HEK293 (cell line): Measurements from ENCODE around the gene MAPK12.

Source experiments
- EGR2 ChIP-seq: fragments of 450-650 bp; formaldehyde crosslinking; IDR thresholded peaks from 2 replicates; pipeline ENCODE4 v1.5.1; 2016; ENCODE audit warnings: low read depth, missing biosample characterization, missing genetic modification characterization
- RBAK ChIP-seq: fragments of 450-650 bp; formaldehyde crosslinking; IDR thresholded peaks from 2 replicates; pipeline ENCODE4 v1.5.1; 2016; ENCODE audit warnings: missing biosample characterization, missing genetic modification characterization
- SALL2 ChIP-seq: fragments of 450-650 bp; formaldehyde crosslinking; IDR thresholded peaks from 2 replicates; pipeline ENCODE4 v1.5.0; 2017; ENCODE audit warnings: missing biosample characterization, mild to moderate bottlenecking, missing genetic modification characterization, borderline replicate concordance
- ZFP41 ChIP-seq: fragments of 450-650 bp; formaldehyde crosslinking; IDR thresholded peaks from 2 replicates; pipeline ENCODE4 v1.5.1; 2016; ENCODE audit warnings: missing biosample characterization, missing genetic modification characterization, borderline replicate concordance
- ZNF501 ChIP-seq: fragments of 450-650 bp; formaldehyde crosslinking; IDR thresholded peaks from 2 replicates; pipeline ENCODE4 v1.5.1; 2016; ENCODE audit warnings: missing biosample characterization, missing genetic modification characterization
- ZNF561 ChIP-seq: fragments of 450-650 bp; IDR thresholded peaks from 2 replicates; pipeline ENCODE4 v1.5.1; 2018; ENCODE audit warnings: missing biosample characterization, missing genetic modification characterization, borderline replicate concordance
- TF ChIP-seq, protein P1 (sequence below): fragments of 450-650 bp; formaldehyde crosslinking; IDR thresholded peaks from 2 replicates; pipeline ENCODE4 v1.5.1; 2016; ENCODE audit warnings: missing biosample characterization, missing genetic modification characterization
- TF ChIP-seq, protein P2 (sequence below): fragments of 450-650 bp; formaldehyde crosslinking; IDR thresholded peaks from 2 replicates; pipeline ENCODE4 v1.5.1; 2016; ENCODE audit warnings: missing biosample characterization, missing genetic modification characterization
- TF ChIP-seq, protein P3 (sequence below): fragments of 450-650 bp; formaldehyde crosslinking; IDR thresholded peaks from 2 replicates; pipeline ENCODE4 v1.5.1; 2016; ENCODE audit warnings: missing biosample characterization, missing genetic modification characterization
- TF ChIP-seq, protein P4 (sequence below): sonication (generic); formaldehyde crosslinking; IDR thresholded peaks from 2 replicates; pipeline ENCODE4 v1.8.1; 2022; ENCODE audit warnings: mild to moderate bottlenecking, moderate library complexity, missing genetic modification reagents
- TF ChIP-seq, protein P5 (sequence below): fragments of 450-650 bp; formaldehyde crosslinking; IDR thresholded peaks from 2 replicates; pipeline ENCODE4 v1.5.1; 2016; ENCODE audit warnings: missing biosample characterization, missing genetic modification characterization

DNA sequence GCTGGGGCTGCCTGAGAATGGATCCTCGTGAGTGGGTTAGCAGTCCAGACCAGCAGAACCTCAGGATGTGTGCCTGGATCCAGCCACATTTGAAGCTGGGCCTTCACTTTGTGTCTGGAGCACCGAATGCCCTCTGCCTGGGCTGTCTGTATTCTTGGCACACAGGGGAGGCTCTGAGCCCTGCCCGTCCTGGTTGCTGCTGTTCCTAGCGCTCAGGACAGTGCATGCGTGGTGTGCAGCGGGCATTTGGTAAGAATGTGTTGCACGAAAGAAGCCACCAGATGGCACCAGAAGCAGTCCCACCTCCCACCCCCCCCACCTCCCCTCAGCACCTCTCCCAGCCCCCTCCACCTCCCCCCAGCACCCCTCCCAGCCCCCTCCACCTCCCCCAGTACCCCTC lies 12.8 kb upstream of the MAPK12 start:
- TF ChIP-seq, protein P1, sequence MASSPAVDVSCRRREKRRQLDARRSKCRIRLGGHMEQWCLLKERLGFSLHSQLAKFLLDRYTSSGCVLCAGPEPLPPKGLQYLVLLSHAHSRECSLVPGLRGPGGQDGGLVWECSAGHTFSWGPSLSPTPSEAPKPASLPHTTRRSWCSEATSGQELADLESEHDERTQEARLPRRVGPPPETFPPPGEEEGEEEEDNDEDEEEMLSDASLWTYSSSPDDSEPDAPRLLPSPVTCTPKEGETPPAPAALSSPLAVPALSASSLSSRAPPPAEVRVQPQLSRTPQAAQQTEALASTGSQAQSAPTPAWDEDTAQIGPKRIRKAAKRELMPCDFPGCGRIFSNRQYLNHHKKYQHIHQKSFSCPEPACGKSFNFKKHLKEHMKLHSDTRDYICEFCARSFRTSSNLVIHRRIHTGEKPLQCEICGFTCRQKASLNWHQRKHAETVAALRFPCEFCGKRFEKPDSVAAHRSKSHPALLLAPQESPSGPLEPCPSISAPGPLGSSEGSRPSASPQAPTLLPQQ (tag by site-specific recombination) = no peak
- TF ChIP-seq ZNF561 (tag by site-specific recombination) (no peak), ZNF501 (no peak), SALL2 (tag by site-specific recombination) (no peak), RBAK (tag by site-specific recombination) (no peak), EGR2 (tag by site-specific recombination) (no peak), ZFP41 (no peak)
- TF ChIP-seq, protein P2, sequence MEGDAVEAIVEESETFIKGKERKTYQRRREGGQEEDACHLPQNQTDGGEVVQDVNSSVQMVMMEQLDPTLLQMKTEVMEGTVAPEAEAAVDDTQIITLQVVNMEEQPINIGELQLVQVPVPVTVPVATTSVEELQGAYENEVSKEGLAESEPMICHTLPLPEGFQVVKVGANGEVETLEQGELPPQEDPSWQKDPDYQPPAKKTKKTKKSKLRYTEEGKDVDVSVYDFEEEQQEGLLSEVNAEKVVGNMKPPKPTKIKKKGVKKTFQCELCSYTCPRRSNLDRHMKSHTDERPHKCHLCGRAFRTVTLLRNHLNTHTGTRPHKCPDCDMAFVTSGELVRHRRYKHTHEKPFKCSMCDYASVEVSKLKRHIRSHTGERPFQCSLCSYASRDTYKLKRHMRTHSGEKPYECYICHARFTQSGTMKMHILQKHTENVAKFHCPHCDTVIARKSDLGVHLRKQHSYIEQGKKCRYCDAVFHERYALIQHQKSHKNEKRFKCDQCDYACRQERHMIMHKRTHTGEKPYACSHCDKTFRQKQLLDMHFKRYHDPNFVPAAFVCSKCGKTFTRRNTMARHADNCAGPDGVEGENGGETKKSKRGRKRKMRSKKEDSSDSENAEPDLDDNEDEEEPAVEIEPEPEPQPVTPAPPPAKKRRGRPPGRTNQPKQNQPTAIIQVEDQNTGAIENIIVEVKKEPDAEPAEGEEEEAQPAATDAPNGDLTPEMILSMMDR (tag by site-specific recombination) = no peak
- TF ChIP-seq, protein P3, sequence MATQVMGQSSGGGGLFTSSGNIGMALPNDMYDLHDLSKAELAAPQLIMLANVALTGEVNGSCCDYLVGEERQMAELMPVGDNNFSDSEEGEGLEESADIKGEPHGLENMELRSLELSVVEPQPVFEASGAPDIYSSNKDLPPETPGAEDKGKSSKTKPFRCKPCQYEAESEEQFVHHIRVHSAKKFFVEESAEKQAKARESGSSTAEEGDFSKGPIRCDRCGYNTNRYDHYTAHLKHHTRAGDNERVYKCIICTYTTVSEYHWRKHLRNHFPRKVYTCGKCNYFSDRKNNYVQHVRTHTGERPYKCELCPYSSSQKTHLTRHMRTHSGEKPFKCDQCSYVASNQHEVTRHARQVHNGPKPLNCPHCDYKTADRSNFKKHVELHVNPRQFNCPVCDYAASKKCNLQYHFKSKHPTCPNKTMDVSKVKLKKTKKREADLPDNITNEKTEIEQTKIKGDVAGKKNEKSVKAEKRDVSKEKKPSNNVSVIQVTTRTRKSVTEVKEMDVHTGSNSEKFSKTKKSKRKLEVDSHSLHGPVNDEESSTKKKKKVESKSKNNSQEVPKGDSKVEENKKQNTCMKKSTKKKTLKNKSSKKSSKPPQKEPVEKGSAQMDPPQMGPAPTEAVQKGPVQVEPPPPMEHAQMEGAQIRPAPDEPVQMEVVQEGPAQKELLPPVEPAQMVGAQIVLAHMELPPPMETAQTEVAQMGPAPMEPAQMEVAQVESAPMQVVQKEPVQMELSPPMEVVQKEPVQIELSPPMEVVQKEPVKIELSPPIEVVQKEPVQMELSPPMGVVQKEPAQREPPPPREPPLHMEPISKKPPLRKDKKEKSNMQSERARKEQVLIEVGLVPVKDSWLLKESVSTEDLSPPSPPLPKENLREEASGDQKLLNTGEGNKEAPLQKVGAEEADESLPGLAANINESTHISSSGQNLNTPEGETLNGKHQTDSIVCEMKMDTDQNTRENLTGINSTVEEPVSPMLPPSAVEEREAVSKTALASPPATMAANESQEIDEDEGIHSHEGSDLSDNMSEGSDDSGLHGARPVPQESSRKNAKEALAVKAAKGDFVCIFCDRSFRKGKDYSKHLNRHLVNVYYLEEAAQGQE (tag by site-specific recombination) = no peak
- TF ChIP-seq, protein P4, sequence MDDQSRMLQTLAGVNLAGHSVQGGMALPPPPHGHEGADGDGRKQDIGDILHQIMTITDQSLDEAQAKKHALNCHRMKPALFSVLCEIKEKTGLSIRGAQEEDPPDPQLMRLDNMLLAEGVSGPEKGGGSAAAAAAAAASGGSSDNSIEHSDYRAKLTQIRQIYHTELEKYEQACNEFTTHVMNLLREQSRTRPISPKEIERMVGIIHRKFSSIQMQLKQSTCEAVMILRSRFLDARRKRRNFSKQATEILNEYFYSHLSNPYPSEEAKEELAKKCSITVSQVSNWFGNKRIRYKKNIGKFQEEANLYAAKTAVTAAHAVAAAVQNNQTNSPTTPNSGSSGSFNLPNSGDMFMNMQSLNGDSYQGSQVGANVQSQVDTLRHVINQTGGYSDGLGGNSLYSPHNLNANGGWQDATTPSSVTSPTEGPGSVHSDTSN (CRISPR knock-in tag) = no peak
- TF ChIP-seq, protein P5, sequence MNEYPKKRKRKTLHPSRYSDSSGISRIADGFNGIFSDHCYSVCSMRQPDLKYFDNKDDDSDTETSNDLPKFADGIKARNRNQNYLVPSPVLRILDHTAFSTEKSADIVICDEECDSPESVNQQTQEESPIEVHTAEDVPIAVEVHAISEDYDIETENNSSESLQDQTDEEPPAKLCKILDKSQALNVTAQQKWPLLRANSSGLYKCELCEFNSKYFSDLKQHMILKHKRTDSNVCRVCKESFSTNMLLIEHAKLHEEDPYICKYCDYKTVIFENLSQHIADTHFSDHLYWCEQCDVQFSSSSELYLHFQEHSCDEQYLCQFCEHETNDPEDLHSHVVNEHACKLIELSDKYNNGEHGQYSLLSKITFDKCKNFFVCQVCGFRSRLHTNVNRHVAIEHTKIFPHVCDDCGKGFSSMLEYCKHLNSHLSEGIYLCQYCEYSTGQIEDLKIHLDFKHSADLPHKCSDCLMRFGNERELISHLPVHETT (tag by site-specific recombination) = no peak
